Epithelial cell of proximal tubule (primary cell): ENCODE data around the gene FLT1. TPM values are rescaled to one million over a fixed set of nuclear protein-coding genes. Genes with fewer than 3 reads are reported as not detected.

ENCODE experiments used
- DNase-seq: peaks from one replicate; pipeline ENCODE4 v3.0.0-alpha.2; 2011; ENCODE audit warnings: low read depth
- H3K4me3 ChIP-seq: 2 replicates; pipeline ENCODE4 v1.5.1; 2011; ENCODE audit warnings: low read depth, mild to moderate bottlenecking, low read length
- CTCF ChIP-seq: conservative IDR thresholded peaks from 2 replicates; pipeline ENCODE4 v1.5.1; 2012; ENCODE audit warnings: low read depth, mild to moderate bottlenecking, low read length
- total RNA-seq: library from RNA; depleted of rRNA; stranded (reverse); fragments of >200 nt; gene quantifications from 2 replicates; pipeline ENCODE4 v1.2.3, GENCODE V29; 2015

The FLT1 gene
- total RNA-seq, 1 donor from 2014 or later = 0.17 TPM

- no peak overlapping the region for H3K4me3 ChIP-seq
- no peak for TF ChIP-seq CTCF
- no peak for DNase-seq
Measured at GRCh38 chr13:28250542-28250941, 244.4 kb downstream of the FLT1 start.

Other genes with a start within 250 kb of the FLT1 start
- gene POMP, start 164.0 kb upstream of the FLT1 start, total RNA-seq = 159 and 165 TPM in 2 replicates
- 0.40 and 1.2 TPM in 2 replicates for gene SLC46A3, start 223.8 kb upstream of the FLT1 start, total RNA-seq